K562 (cell line): ENCODE results near the gene SENP7. TPM values are rescaled to one million over a fixed set of nuclear protein-coding genes. Genes with fewer than 3 reads are reported as not detected.
A peak's percentile ranks its signal among the peaks of the same experiment; 100 is the strongest.

Experiments used
- AFF1 ChIP-seq, 2 experiments: fragments of 450-650 bp; IDR thresholded peaks; 2 replicates each; pipeline ENCODE4 v1.6.1; 2018; ENCODE audit warnings: mild to moderate bottlenecking in 2 of 2, low read depth in 1 of 2; ENCODE audit not compliant: partially characterized antibody in 2 of 2
- BHLHE40 ChIP-seq: IDR thresholded peaks from 2 replicates; pipeline ENCODE4 v1.6.1; 2011; ENCODE audit warnings: low read length, improper control_type of control experiment
- BRD9 ChIP-seq: fragments of 450-650 bp; IDR thresholded peaks from 2 replicates; pipeline ENCODE4 v1.6.1; 2018; ENCODE audit warnings: low read depth; ENCODE audit not compliant: partially characterized antibody
- CC2D1A ChIP-seq: fragments of 450-650 bp; IDR thresholded peaks from 2 replicates; pipeline ENCODE4 v1.6.1; 2017; ENCODE audit warnings: mild to moderate bottlenecking
- CHD2 ChIP-seq: IDR thresholded peaks from 2 replicates; pipeline ENCODE4 v1.6.1; 2011; ENCODE audit warnings: low read depth, low read length
- CTBP1 ChIP-seq: fragments of 450-650 bp; IDR thresholded peaks from 2 replicates; pipeline ENCODE4 v1.6.1; 2016; ENCODE audit warnings: borderline replicate concordance
- CXXC5 ChIP-seq: fragments of 250-450 bp; sonication (Bioruptor Pico); IDR thresholded peaks from 2 replicates; pipeline ENCODE4 v1.8.0; 2022; ENCODE audit warnings: inconsistent platforms, mild to moderate bottlenecking, moderate library complexity
- ETV5 ChIP-seq: sonication (generic); formaldehyde crosslinking; IDR thresholded peaks from 2 replicates; pipeline ENCODE4 v1.4.0; 2020; ENCODE audit warnings: low read depth, mild to moderate bottlenecking, missing genetic modification reagents
- FOXJ3 ChIP-seq: sonication (generic); formaldehyde crosslinking; IDR thresholded peaks from 2 replicates; pipeline ENCODE4 v1.4.0; 2020; ENCODE audit warnings: mild to moderate bottlenecking, missing genetic modification reagents
- POU5F1 ChIP-seq: fragments of 150-350 bp; IDR thresholded peaks from 2 replicates; pipeline ENCODE4 v1.6.1; 2014; ENCODE audit warnings: borderline replicate concordance, low read length, low read depth, mild to moderate bottlenecking; ENCODE audit not compliant: partially characterized antibody
- PTRF ChIP-seq: fragments of 450-650 bp; IDR thresholded peaks from 2 replicates; pipeline ENCODE4 v1.6.1; 2016; ENCODE audit warnings: mild to moderate bottlenecking, missing genetic modification characterization, missing compliant biosample characterization
- RBM22 ChIP-seq: fragments of 200-400 bp; formaldehyde crosslinking; IDR thresholded peaks from 2 replicates; pipeline ENCODE4 v1.6.1; 2018; ENCODE audit warnings: low read length, low read depth; ENCODE audit not compliant: poor library complexity, severe bottlenecking
- SP1 ChIP-seq: sonication (generic); formaldehyde crosslinking; IDR thresholded peaks from 2 replicates; pipeline ENCODE4 v1.8.1; 2022; ENCODE audit warnings: mild to moderate bottlenecking, missing genetic modification reagents
- TSC22D4 ChIP-seq: fragments of 450-650 bp; IDR thresholded peaks from 2 replicates; pipeline ENCODE4 v1.6.1; 2016; ENCODE audit warnings: missing genetic modification characterization, missing biosample characterization, control low read depth
- YBX1 ChIP-seq: fragments of 450-650 bp; IDR thresholded peaks from 2 replicates; pipeline ENCODE4 v1.7.1; 2016; ENCODE audit warnings: mild to moderate bottlenecking
- ZC3H4 ChIP-seq: sonication (generic); formaldehyde crosslinking; IDR thresholded peaks from 2 replicates; pipeline ENCODE4 v1.9.0; 2021; ENCODE audit warnings: missing genetic modification reagents, borderline replicate concordance
- ZNF174 ChIP-seq: fragments of 250-450 bp; sonication (Bioruptor Pico); IDR thresholded peaks from 2 replicates; pipeline ENCODE4 v1.4.0; 2020; ENCODE audit warnings: mild to moderate bottlenecking
- ZNF41 ChIP-seq: fragments of 250-450 bp; sonication (Bioruptor Pico); conservative IDR thresholded peaks from 2 replicates; pipeline ENCODE4 v1.4.0; 2020; ENCODE audit warnings: mild to moderate bottlenecking
- polyA plus RNA-seq, 8 experiments: library from polyadenylated mRNA; depleted of rRNA in 4 of 8; stranded (reverse) in 5 of 8; unstranded in 3 of 8; fragments of >200 nt; fragmentation: Nextera tagmentation in 2 of 8; fragmentation: Illumina TruSeq in 1 of 8; extraction: Ambion mirVana in 2 of 8; extraction: Trizol in 1 of 8; gene quantifications; 2 replicates each; pipeline versions ENCODE4 v1.2.1 to v1.2.3, GENCODE V29; 2011 to 2014; ENCODE audit warnings: inconsistent platforms in 1 of 8, missing spikeins in 1 of 8
- total RNA-seq, 7 experiments: library from RNA; depleted of rRNA in 6 of 7; stranded (reverse); fragments of >200 nt in 6 of 7; fragmentation: Illumina TruSeq in 2 of 7; extraction: Trizol in 2 of 7; gene quantifications; 2 replicates each; pipeline versions ENCODE4 v1.2.1 to v1.2.3, GENCODE V29; 2011 to 2021; ENCODE audit warnings: low replicate concordance in 1 of 7
- TF ChIP-seq, protein P1 (sequence below): fragments of 450-650 bp; formaldehyde crosslinking; IDR thresholded peaks from 2 replicates; pipeline ENCODE4 v1.4.0; 2020; ENCODE audit warnings: mild to moderate bottlenecking, mixed read lengths
- TF ChIP-seq, protein P2 (sequence below): sonication (generic); formaldehyde crosslinking; IDR thresholded peaks from 2 replicates; pipeline ENCODE4 v1.8.1; 2022; ENCODE audit warnings: missing genetic modification reagents

The SENP7 gene
- total and polyA plus RNA-seq, 9 of the 15 experiments (the other 6 are each of a cell fraction or from before 2014, with no cell fraction given), result 4.1 to 21.9 (median 10.7) TPM

GRCh38 chr3:101513419-101513986 is 491 bp upstream of the SENP7 start (continued):
- peak in 1 of 2 experiments; percentile 37 for TF ChIP-seq AFF1 (IDR thresholded peaks at IDR 0.05; ENCODE audit: low read depth in 1 of 2, partially characterized antibody in 2 of 2)
- no peak for TF ChIP-seq FOXJ3 (CRISPR knock-in tag)
- TF ChIP-seq PTRF (tag), result no peak
- no peak for TF ChIP-seq ZC3H4 (CRISPR knock-in tag)
- peak; percentile 95 for TF ChIP-seq CHD2
- TF ChIP-seq, protein P1, sequence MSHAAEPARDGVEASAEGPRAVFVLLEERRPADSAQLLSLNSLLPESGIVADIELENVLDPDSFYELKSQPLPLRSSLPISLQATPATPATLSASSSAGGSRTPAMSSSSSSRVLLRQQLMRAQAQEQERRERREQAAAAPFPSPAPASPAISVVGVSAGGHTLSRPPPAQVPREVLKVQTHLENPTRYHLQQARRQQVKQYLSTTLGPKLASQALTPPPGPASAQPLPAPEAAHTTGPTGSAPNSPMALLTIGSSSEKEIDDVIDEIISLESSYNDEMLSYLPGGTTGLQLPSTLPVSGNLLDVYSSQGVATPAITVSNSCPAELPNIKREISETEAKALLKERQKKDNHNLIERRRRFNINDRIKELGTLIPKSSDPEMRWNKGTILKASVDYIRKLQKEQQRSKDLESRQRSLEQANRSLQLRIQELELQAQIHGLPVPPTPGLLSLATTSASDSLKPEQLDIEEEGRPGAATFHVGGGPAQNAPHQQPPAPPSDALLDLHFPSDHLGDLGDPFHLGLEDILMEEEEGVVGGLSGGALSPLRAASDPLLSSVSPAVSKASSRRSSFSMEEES, result no peak
- no peak for TF ChIP-seq YBX1
- no peak for TF ChIP-seq ETV5
- no peak for TF ChIP-seq CTBP1
- TF ChIP-seq ZNF174 (CRISPR knock-in tag), result no peak
- TF ChIP-seq, protein P2, sequence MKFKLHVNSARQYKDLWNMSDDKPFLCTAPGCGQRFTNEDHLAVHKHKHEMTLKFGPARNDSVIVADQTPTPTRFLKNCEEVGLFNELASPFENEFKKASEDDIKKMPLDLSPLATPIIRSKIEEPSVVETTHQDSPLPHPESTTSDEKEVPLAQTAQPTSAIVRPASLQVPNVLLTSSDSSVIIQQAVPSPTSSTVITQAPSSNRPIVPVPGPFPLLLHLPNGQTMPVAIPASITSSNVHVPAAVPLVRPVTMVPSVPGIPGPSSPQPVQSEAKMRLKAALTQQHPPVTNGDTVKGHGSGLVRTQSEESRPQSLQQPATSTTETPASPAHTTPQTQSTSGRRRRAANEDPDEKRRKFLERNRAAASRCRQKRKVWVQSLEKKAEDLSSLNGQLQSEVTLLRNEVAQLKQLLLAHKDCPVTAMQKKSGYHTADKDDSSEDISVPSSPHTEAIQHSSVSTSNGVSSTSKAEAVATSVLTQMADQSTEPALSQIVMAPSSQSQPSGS (CRISPR knock-in tag), result no peak
- no peak for TF ChIP-seq CXXC5 (CRISPR knock-in tag)
- no peak for TF ChIP-seq ZNF41 (CRISPR knock-in tag)
- no peak for TF ChIP-seq CC2D1A
- no peak for TF ChIP-seq SP1
- TF ChIP-seq BRD9, result no peak
- TF ChIP-seq RBM22, result no peak
- TF ChIP-seq POU5F1, result no peak
- TF ChIP-seq TSC22D4, result no peak
- no peak for TF ChIP-seq BHLHE40
